Right hindlimb (tissue), 1 donor: Measurements from ENCODE around the gene UGCG.
"Not testable (repeated sequence)": the region's sequence is repeated elsewhere in the genome, so short reads cannot be mapped to it uniquely, and the experiment has no call there.

Experiments used
- DNase-seq: peaks from one replicate; pipeline ENCODE4 v3.0.0-alpha.2; 2018

Gene UGCG

DNA sequence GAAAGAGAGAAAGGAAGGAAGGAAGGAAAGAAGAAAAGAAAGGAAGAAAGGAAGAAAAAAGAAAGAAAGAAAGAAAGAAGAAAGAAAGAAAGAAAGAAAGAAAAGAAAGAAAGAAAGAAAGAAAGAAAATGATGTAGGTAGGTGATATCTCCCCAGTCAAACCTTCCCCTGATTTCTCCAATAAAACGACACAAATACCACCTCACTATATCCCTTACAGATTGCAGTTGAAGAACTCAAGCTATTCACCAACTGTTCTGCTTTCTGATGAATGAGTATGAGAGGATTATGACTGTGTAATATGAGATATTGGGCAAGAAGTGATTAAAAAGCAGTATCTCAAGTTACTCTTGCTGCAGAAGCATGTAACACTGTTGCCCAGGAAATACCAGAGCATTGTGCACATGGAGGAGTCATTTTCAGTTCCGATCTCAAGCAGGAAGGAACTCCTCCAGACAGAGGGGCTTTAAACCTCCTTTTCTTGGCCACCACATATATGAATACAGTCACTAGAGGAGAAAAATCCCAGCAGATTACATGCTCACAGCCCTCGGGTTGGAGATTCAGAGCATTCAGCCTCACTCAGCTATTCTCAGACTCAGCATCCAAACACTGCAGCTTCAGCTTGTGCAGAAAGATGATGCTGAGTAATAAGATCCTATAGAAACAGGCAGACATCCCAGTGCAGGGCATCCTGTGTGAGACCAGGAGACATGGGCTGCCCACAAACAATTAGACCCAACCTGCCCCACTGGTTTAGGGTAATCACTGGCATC lies 61.4 kb downstream of the UGCG start:
- DNase-seq, result peak; percentile 54

DNA sequence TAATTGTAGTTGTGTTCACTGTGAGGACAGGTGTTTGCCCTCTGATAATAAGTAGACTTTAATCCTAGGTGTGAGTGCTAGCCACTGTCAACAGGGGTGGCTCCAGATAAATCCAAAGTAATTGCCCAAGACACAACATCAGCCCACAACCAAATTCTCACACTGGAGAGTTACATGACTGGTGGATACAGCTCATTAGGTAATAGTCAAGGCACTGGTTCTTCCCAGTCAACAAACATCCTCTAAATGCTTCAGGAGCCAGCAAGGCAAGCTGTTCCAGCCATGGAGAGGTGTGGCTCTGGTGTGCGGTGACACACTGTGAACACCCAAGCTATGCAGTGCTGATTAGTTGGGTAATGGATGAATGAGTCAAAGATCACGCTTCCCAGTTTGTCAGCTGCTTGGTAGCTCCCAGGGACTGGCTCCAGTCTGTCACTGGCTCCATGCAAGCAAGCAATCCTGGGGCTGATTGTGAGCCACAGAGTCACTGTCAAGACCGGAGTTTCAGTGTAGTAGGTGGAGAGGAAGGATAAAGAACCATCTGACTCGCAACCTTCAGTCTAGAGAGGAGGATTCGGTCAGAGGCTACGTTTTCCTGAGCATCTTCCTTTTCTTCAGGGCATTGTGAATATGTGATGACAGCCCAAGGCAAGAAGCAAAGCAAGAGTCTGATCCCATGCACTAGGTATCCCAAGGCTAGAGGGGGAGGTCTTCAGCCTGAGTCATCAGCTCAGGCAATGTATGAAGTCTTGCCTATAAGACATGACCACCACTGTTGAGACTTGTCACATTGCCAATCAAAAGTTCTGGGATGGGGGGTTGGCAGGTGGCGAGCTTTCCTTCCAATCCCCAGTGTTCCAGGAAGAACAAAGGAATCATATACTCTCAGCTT lies 63.1 kb downstream of the UGCG start:
- no peak for DNase-seq

DNA sequence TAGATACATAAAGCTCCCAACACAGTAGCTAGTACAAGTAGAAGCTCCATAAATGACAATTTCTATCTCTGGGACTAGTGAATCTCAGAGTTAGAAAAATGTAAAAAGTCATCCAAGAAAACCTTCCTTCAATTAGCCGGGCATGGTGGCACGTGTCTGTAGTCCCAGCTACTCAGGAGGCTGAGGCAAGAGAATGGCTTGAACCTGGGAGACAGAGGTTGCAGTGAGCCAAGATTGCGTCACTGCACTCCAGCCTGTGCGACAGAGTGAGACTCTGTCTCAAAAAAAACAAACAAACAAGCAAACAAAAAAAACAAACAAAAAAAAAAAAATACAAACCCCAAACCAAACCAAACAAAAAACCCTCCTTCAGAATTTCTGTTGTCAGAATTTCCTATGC lies 63.9 kb downstream of the UGCG start:
- not testable (repeated sequence) for DNase-seq

DNA sequence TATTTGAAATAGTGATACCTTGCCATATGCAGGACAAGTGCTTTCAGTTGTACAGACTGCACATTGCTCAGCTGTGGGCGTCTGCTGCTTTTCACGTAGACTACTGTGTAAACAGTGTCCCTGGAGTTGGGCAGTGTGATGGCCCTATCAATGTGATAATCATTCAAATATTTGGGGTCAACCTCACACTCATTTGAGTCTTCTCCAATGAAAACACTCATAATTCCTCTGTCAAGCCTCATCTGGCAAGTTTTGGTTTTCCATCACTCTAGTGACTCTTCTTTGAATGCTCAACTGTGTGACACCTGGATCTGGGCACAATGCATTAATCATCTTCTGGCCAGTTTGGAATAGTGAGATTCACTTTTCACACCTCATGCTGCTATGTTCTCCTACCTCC lies 64.4 kb downstream of the UGCG start:
- DNase-seq, result no peak

DNA sequence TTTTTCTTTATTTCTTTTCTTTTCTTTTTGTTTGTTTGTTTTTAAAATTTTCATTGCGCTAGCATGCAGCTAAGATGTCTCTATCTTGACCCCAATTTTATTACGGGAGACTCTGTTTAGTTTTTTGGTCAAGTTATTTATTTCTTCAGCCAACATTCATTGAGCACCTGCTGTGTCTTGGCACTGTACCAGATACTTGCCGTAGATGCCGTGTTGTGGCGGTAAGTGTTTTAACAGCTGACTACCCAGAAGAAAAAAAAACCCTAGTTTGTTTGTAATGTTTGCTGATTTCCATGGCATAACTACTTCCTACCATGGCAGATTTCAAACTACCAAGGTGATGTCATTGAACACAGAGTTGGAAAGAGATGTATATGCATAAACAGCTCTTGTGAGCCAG lies 65.0 kb downstream of the UGCG start:
- DNase-seq, result no peak

DNA sequence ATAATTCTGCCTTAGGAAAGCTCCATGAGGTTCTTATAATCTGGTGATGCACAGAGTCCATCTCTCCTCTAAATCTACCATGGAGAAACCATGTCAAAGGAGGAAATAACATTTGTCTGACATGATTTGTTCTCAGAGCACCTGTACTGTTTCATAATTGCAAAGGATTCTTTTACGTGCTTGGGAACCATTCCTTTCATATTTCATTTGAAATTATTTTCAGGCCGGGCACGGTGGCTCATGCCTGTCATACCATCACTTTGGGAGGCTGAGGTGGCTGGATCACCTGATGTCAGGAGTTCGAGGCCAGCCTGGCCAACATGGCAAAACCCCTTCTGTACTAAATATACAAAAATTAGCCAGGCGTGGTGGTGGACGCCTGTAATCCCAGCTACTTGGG lies 65.4 kb downstream of the UGCG start:
- DNase-seq, result no peak

DNA sequence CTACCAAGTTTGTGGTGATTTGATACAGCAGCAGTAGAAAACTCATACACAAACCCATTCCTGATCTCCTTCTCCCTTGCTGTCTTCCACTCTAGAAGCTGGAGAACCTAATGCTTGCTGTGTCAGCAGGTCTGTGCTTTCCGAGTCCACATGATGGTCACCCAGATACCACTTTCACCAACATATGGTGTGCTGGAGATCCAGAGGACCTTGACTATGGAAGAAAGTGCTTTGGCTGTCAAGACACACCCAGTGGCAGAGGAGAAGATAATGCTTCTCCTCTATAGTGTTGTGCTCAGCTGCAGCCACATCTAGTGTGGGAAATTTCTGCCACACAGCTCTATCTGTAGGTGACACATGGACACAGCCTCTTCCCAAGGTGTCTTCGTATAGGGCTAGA lies 67.4 kb downstream of the UGCG start:
- no peak for DNase-seq

DNA sequence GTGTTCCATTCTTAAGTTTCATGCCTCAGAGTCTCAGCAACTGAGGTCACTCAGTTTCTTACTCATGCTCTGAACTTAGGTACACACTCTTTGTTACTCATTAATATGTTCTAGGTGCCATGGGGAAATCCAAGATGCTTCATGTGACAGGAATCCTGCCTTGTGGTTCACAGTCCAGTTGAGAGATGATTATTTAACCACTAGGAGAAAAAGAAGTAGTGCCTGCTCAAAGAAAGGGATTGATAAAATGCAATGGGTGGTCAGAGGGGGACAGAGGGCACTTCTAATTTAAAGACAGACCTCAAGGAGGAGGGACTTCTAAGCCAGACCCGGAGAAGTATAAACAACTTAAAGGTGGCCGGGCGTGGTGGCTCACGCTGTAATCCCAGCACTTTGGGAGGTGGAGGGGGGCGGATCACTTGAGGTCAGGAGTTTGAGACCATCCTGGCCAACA lies 69.0 kb downstream of the UGCG start:
- DNase-seq, result no peak

DNA sequence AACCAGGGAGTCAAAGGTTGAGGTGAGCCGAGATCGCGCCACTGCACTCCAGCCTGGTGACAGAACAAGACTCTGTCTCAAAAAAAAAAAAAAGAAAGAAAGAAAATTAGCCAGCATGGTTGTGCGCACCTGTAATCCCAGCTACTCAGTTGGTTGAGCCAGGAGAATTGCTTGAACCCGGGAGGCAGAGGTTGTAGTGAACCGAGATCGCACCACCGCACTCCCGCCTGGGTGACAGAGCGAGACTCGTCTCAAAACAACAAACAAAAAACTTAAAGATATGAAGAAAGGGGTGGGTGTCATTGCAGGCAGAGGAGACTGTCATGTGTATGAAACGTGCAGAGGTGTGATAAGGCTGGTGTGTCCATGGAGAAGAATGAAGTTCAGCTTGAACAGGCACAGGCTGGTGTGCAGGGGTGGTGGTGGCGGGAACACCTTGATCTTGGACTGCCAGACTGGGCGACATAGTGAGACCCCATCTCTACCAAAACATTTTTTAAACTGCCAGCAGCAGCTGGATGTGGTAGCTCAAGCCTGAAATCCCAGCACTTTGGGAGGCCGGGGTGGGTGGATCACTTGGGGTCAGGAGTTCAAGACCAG lies 69.6 kb downstream of the UGCG start:
- DNase-seq, result no peak

DNA sequence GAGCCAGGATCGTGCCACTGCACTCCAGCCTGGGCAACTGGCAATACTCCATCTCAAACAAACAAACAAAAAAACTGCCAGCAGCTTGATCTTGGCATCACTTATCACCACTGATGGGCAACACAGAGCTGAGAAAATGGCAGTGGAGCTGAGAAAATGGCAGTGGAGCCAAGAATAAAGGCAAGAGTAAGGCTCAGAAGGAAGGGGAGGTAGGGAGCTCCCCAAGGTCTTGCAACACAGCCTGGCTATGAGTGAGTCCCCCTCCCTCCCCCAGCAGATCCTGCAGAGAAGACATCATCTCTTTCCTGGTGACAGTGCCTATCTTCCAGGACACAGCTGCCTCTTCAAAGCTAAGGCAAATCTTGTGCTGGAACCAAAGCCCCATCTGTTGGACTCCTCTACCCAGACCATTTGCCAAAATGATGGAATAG lies 70.3 kb downstream of the UGCG start:
- DNase-seq, result no peak

DNA sequence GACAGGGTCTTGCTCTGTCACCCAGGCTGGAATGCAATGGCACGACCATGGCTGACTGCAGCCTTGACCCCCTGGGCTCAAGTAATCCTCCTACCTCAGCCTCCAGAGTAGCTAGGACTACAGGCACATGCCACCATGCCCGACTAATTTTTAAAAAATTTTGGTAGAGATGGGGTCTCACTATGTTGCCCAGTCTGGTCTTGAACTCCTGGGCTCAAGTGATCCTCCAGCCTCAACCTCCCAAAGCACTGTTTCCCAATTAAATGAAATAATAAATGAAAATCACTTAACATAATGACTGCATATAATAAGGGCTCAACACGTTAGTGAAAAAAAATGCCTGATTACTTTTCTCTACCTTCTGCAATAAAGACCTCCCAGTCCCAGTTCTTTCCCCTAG lies 71.0 kb downstream of the UGCG start:
- DNase-seq, result no peak

DNA sequence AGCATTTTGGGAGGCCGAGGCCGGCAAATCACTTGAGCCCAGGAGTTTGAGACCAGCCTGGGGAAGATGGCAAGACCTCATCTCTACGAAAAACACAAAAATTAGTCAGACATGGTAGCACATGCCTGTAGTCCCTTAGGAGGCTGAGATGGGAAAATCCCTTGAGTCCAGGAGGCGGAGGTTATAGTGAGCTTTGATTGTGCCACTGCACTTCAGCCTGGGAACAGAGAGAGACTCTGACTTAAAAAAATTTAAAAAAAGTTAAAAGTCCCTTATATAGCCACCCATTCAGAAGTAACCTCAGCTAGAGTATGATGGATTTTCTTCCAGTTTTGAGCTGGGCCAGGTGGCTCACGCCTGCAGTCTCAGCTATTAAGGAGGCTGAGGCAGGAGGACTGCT lies 72.4 kb downstream of the UGCG start:
- DNase-seq, result no peak

DNA sequence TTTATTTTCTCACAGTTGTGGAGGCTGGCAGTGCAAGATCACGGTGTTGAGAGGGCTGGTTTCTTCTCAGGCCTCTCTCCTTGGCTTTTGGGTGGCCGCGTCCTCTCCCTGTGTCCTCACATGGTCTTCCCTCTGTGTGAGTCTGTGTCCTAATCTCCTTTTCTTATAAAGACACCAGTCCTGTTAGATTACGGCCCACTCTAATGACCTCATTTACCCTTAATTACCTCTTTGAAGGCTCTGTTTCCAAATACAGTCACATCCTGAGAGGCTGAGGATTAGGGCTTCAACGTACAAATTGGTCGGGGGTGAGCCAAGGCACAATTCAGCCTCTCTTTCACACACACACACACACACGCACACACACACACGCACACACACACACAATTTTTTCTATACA lies 73.0 kb downstream of the UGCG start:
- DNase-seq, result no peak

DNA sequence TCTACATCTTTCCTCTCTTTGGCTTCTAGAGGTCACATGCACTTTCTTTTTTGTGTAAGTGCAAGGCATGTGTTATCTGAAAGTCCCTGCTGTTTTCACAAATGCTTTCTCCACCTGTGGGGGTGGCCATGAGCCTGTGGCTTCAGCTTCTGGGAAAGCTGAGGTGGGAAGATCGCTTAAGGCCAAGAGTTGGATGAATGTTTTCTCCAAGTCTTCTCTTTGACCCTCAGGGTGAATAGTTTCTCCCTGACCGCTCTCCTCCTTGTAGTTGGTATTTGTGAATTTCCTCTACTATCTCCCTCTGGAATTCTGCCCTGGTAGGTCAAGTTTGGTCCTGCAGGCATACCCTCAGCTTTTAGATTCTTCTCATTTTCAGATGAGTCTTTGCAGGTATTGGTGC lies 74.2 kb downstream of the UGCG start:
- DNase-seq, result no peak

DNA sequence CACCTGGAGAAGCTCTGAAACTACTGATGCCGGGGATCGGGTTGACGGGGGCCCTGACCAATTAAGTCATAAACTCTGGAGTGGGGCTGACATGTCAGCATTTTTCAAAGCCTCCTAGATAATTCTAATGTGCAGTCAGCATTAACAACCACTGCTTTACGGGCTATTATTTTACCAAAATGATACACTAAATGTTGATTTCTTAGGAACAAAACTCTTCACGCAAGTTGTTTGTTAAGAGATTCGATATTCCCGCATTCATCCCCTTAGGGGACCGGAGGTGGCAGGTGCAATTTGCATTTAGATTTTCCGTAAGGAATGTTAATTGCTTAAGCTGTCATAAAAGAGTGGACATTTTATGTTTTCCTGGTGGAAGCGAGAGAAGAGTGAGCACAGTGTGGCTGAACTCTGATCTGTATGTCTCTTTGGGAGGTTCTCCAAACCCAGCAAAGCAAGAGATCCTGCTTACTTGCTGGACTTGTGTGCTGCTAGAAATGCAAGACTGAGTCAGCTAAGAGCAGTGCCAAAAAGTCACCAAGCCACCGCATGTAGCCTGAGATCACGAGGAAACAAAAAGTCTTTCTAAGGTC lies 77.6 kb downstream of the UGCG start:
- DNase-seq, result no peak

DNA sequence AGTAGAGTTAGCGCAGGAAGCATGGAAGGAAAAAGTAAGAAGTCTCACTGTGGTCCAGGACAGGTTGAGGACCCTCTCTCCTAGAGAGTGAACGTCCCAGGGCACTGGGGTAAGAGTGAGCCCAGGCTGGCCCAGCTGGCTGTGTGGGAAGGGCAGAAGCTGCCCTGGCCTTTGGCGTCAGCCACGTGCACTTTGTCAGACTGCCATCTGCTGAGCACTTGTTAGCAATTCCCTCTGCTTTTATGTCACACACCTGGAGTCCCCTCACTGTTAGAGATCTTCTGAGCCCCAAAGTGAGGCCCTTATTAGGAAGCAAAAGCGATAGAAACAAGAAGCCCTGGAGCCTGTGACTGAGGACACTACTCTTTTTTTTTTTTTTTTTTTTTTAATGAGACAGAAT lies 79.1 kb downstream of the UGCG start:
- DNase-seq, result no peak

DNA sequence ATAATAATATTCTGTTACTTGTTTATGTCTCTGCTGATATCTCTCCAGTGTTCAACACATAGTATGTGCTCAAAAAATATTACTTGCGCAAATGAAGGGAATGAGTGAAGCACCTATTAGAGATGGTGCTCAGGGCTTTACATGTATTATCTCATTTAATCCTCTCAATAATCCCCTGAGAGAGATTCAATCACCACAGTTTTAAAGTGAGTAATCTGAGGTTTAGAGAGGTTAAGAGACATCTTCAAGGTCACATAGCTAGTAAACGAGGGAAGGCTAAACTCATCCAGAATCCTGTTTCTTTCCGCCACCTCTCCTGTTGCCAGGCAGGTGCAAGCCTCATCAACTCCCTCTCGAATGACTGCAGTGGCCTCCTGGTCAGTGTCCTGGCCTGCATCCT lies 82.0 kb downstream of the UGCG start:
- no peak for DNase-seq

DNA sequence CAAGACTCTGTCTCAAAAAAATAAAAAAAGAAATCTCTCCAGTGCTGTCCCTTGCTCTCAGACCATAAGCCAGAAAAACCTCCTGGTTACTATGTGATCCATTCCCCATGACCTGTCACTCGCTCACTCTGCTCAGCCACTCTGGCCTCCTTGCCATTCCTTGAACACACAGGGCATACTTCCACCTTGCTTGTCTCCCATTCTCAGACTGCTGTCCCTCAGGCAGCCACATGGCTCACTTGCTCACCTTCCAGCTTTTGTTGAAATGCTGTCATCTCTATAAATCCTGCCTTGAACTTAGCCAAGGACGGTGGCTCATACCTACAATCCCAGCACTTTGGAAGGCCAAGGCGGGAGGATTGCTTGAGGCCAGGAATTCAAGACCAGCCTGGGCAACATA lies 82.9 kb downstream of the UGCG start:
- no peak for DNase-seq

DNA sequence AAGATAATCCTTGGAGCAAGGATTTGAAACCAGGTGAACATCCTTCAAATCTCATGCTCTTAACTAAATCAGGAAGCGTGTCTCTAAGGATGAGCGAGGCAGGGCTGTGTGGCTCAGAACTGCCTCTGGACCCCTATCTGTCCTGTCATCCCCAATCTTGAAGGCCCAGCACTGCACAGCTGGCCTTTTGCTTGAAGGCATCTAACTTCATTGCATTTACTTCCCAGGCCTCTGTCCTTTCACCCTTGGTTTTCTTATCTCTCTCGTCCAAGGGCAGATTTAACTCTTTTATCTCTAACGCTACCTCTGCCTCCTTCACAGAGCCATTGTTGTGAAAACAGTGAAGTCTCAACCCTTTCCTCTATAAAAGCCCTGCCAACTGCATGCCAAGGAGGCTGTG lies 83.8 kb downstream of the UGCG start:
- no peak for DNase-seq

DNA sequence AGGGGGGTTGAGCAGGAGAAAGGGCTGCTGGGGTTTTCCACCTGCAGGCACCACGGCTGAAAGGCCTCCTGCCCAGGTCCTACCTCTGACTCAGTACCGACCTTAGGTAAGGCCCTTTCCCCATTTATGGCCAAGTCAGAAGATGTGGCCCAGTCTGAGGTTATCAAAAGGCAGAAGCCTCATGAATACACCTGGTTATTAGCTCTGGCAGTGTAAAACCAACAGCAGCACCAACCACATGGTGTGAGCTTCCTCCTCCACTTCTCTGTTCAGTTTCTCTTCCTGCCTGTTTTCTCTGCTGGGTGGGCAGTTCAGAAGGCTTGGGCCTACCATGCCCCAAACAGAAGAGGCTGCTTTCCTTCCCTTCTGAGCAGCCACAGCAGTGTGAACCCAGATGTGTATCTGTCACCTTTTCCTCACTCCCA lies 86.9 kb downstream of the UGCG start:
- no peak for DNase-seq

DNA sequence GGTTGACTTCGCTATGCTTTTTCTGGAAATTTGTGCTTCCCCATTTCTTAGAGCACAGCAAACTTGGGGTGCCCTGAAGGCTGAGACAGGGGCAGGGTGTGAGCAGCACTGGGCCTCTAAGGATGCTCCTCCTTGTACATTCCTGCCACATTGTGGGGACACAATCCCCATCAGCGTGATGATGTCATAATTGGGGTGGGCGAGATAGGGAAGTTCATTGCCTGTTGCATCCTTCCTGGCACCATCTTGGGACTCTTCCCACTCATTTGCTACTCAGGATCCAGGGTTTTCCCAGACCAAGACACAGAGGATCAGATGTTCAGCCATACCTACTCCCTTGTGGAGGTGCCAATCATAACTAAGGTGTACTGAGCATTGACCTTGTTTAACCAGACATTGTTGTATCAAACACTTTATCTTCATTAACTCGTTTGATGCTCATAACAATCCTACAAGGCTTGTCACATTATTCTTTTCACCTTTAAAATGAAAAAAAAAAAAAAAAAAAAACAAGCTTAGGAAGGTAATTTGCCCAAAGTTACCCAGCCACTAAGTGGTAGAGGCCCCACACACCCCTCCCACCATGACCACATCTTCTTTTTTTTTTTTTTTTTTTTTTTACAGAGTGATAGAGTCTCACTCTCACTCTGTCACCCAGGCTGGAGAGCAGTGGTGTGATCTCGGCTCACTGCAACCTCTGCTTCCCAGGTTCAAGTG lies 87.6 kb downstream of the UGCG start:
- DNase-seq, result no peak
